H54 (cell line): ENCODE measurements around the gene FAM131B.

Source experiments
- DNase-seq: peaks from one replicate; pipeline ENCODE4 v3.0.0; 2011; ENCODE audit warnings: low spot score, mixed read lengths; ENCODE audit not compliant: insufficient read length
- FAIRE-seq: peaks from 3 replicates; lab custom pipeline; 2011; peaks lifted over from hg19 to GRCh38; lab: Jason Lieb, UNC
- POLR2A ChIP-seq: IDR thresholded peaks from 2 replicates; pipeline ENCODE4 v1.6.1; 2011; ENCODE audit warnings: low read depth, mild to moderate bottlenecking, low read length

FAM131B gene

GRCh38 chr7:143322760-143323633 is 39.5 kb downstream of the FAM131B start:
- no peak for FAIRE-seq
- no peak for TF ChIP-seq POLR2A
- DNase-seq = no peak

- DNase-seq (no peak), FAIRE-seq (no peak)
- TF ChIP-seq POLR2A = no peak
These were observed 40.8 kb downstream of the FAM131B start for GRCh38 chr7:143321734-143322133.

DNA sequence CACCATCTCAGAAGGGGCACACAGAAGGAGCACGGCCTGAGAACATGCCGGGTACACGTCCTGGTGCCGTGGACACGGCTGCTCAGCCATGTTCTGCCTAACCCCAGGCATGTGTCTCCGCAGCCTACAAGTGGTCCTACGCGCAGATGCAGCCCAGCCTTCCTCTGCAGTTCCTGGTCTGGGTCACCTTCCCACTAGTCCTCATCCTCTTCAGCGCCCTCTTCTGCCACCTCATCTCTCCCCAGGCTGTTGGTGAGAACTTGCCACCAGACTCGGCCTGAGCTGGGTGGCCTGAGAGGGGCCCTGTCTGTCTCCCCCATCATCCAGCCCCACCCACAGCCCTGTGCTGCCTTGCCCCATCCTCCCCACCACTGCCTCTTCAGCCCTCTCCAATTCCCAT is 41.3 kb downstream of the FAM131B start:
- FAIRE-seq (no peak), DNase-seq (no peak)
- TF ChIP-seq POLR2A = no peak

GRCh38 chr7:143320620-143321019 is 41.9 kb downstream of the FAM131B start:
- DNase-seq (no peak), FAIRE-seq (no peak)
- TF ChIP-seq POLR2A = no peak

GRCh38 chr7:143318661-143319060 is 43.9 kb downstream of the FAM131B start:
- no peak for DNase-seq
- FAIRE-seq = no peak
- no peak for TF ChIP-seq POLR2A

- DNase-seq (no peak), FAIRE-seq (no peak)
- no peak for TF ChIP-seq POLR2A
These were observed 46.0 kb downstream of the FAM131B start for GRCh38 chr7:143316492-143316891.

GRCh38 chr7:143315776-143316175 is 46.7 kb downstream of the FAM131B start, which contains the start of gene CLCN1:
Gene CLCN1 (plus strand): TSS chr7:143316111. CDS start chr7:143316213, 102 bp downstream.
- DNase-seq = no peak
- TF ChIP-seq POLR2A = no peak
- no peak for FAIRE-seq

GRCh38 chr7:143314127-143314526 is 48.4 kb downstream of the FAM131B start:
- TF ChIP-seq POLR2A = no peak
- DNase-seq (no peak), FAIRE-seq (no peak)

DNA sequence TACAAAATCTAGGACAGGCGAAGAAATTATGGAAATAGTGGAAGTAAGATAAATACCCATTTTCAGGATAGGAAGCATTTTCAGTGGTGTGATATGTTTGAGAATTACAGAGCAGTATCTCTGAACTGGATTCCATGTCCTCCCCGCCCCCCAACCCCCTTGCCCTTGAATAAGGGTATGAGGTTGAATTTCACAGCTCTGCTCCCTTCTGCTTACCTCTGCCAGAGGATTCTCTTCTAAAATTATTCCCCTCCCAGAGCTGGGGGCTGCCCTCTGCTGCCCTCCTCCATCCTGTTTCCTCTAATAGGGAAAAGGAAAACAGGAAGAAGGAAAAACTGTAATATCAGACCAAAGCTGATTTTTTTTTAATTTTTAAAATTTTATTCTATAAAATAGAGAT is 53.9 kb downstream of the FAM131B start:
- FAIRE-seq = no peak
- DNase-seq = no peak
- TF ChIP-seq POLR2A = no peak

DNA sequence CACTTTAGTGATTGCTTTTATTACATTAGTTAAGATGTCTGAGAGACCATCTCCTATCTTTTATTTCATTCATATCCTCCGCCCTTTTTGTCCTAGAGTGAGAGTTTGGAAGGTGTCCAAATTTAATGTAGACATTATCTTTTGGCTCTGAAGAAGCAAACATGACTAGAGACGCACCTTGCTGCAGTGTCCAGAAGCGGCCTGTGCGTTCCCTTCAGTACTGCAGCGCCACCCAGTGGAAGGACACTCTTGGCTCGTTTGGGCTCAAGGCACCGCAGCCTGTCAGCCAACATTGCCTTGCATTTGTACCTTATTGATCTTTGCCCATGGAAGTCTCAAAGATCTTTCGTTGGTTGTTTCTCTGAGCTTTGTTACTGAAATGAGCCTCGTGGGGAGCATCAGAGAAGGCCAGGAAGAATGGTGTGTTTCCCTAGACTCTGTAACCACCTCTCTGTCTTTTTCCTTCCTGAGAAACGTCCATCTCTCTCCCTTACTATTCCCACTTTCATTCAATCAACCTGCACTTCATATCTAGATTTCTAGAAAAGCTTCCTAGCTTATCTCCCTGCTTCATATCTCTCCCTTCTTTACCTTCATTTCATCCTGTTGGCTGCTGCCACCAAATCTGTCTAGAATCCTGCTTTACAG is 57.0 kb downstream of the FAM131B start:
- FAIRE-seq (no peak), DNase-seq (peak; percentile 32)
- TF ChIP-seq POLR2A = no peak

GRCh38 chr7:143304938-143305337 is 57.6 kb downstream of the FAM131B start:
- DNase-seq (no peak), FAIRE-seq (no peak)
- TF ChIP-seq POLR2A = no peak

- no peak for TF ChIP-seq POLR2A
- FAIRE-seq (no peak), DNase-seq (no peak)
These were observed 58.8 kb downstream of the FAM131B start for GRCh38 chr7:143303733-143304132.
